OCI-LY7 (cell line): ENCODE data around the gene C12orf43.

Experiments
- EZH2phosphoT487 ChIP-seq: fragments of 200-600 bp; sonication (generic); IDR thresholded peaks from 2 replicates; pipeline ENCODE4 v1.6.1; 2018; ENCODE audit warnings: low read depth, borderline replicate concordance, mild to moderate bottlenecking, mixed run types, antibody characterized with exemption, low read length, moderate library complexity, mixed read lengths
- TF ChIP-seq, protein P1 (sequence below): fragments of 200-600 bp; sonication (generic); conservative IDR thresholded peaks from 2 replicates; pipeline ENCODE4 v1.5.1; 2014; ENCODE audit warnings: mild to moderate bottlenecking, antibody characterized with exemption, low read length, moderate library complexity, mixed read lengths

DNA sequence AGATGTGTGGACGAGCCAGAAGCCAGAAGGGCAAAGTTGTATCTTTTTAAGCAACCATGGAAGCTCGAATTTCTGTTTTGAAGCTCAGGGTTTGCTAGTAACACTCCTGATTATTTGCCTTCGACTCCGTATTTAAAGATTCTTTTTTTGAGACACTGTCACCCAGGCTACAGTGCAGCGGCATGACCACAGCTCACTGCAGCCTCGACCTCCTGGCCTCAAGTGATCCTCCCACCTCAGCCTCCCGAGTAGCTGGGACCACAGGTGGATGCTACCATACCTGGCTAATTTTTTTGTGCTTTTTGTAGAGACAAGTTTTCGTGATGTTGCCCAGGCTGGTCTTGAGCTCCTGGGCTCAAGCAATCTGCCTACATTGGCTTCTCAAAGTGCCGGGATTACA, 41.5 kb upstream of the C12orf43 start:
- TF ChIP-seq, protein P1, sequence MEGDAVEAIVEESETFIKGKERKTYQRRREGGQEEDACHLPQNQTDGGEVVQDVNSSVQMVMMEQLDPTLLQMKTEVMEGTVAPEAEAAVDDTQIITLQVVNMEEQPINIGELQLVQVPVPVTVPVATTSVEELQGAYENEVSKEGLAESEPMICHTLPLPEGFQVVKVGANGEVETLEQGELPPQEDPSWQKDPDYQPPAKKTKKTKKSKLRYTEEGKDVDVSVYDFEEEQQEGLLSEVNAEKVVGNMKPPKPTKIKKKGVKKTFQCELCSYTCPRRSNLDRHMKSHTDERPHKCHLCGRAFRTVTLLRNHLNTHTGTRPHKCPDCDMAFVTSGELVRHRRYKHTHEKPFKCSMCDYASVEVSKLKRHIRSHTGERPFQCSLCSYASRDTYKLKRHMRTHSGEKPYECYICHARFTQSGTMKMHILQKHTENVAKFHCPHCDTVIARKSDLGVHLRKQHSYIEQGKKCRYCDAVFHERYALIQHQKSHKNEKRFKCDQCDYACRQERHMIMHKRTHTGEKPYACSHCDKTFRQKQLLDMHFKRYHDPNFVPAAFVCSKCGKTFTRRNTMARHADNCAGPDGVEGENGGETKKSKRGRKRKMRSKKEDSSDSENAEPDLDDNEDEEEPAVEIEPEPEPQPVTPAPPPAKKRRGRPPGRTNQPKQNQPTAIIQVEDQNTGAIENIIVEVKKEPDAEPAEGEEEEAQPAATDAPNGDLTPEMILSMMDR, result no peak
- TF ChIP-seq EZH2phosphoT487, result no peak
